HG03025 (cell line): ENCODE data around the gene FAT4.

Source experiments
- ATAC-seq: cut with Tn5 transposase; IDR thresholded peaks from one replicate; pipeline ENCODE4 v1.9.1; 2021; ENCODE audit warnings: mild to moderate bottlenecking, moderate library complexity; ENCODE audit not compliant: unreplicated experiment, low FRiP score

FAT4 gene

GRCh38 chr4:125316791-125317524 is 2.2 kb downstream of the FAT4 start:
- no peak for ATAC-seq

- ATAC-seq = no peak
Measured at GRCh38 chr4:125317525-125317877, 2.7 kb downstream of the FAT4 start.

- no peak for ATAC-seq
Measured at GRCh38 chr4:125319311-125319710, 4.6 kb downstream of the FAT4 start.

GRCh38 chr4:125321709-125322365 is 7.1 kb downstream of the FAT4 start:
- no peak for ATAC-seq

- no peak for ATAC-seq
Measured at GRCh38 chr4:125322366-125322730, 7.6 kb downstream of the FAT4 start.

- no peak for ATAC-seq
Measured at GRCh38 chr4:125323654-125324053, 8.9 kb downstream of the FAT4 start.

GRCh38 chr4:125325733-125326132 is 11.0 kb downstream of the FAT4 start:
- no peak for ATAC-seq

GRCh38 chr4:125331116-125331515 is 16.4 kb downstream of the FAT4 start:
- ATAC-seq = no peak

- no peak for ATAC-seq
Measured at GRCh38 chr4:125334926-125335325, 20.2 kb downstream of the FAT4 start.

GRCh38 chr4:125338814-125339213 is 24.1 kb downstream of the FAT4 start:
- no peak for ATAC-seq

- no peak for ATAC-seq
Measured at GRCh38 chr4:125344198-125344597, 29.4 kb downstream of the FAT4 start.

GRCh38 chr4:125346616-125347015 is 31.9 kb downstream of the FAT4 start:
- no peak for ATAC-seq

GRCh38 chr4:125350470-125351135 is 35.8 kb downstream of the FAT4 start:
- ATAC-seq = no peak

- no peak for ATAC-seq
Measured at GRCh38 chr4:125352521-125352920, 37.8 kb downstream of the FAT4 start.

- ATAC-seq = no peak
Measured at GRCh38 chr4:125353131-125353530, 38.4 kb downstream of the FAT4 start.

- ATAC-seq = no peak
Measured at GRCh38 chr4:125355791-125356190, 41.0 kb downstream of the FAT4 start.

- ATAC-seq = no peak
Measured at GRCh38 chr4:125357675-125358074, 42.9 kb downstream of the FAT4 start.

GRCh38 chr4:125358453-125358852 is 43.7 kb downstream of the FAT4 start:
- no peak for ATAC-seq

- no peak for ATAC-seq
Measured at GRCh38 chr4:125359363-125359762, 44.6 kb downstream of the FAT4 start.

- ATAC-seq = no peak
Measured at GRCh38 chr4:125359960-125360634, 45.3 kb downstream of the FAT4 start.

GRCh38 chr4:125360727-125361126 is 46.0 kb downstream of the FAT4 start:
- no peak for ATAC-seq
